GM23248 (cell line): ENCODE results near the gene DNAJC16.

Source experiments
- EZH2 ChIP-seq: fragments of 200-600 bp; sonication (generic); IDR thresholded peaks from 2 replicates; pipeline ENCODE4 v1.6.1; 2018; ENCODE audit warnings: antibody characterized with exemption, mild to moderate bottlenecking; ENCODE audit not compliant: insufficient read depth, poor library complexity, severe bottlenecking
- EZH2phosphoT487 ChIP-seq: fragments of 200-600 bp; sonication (generic); IDR thresholded peaks from 2 replicates; pipeline ENCODE4 v1.6.1; 2018; ENCODE audit warnings: antibody characterized with exemption, moderate library complexity, mild to moderate bottlenecking, low read depth; ENCODE audit not compliant: insufficient read depth

GRCh38 chr1:15509586-15509985 lies 17.1 kb upstream of the DNAJC16 start:
- TF ChIP-seq EZH2phosphoT487 (no peak), EZH2 (no peak)
